Activated T-helper 17 cell treated with anti-CD3 and anti-CD28 coated beads, Interleukin-2, amount 50 U/mL, for 72 hours (primary cell): ENCODE measurements around the gene PATJ. TPM values are rescaled to one million over a fixed set of nuclear protein-coding genes. Genes with fewer than 3 reads are reported as not detected.

Experiments used
- ATAC-seq: fragments of 150-1000 bp; cut with Tn5 transposase; replicated peaks from 2 replicates; pipeline ENCODE4 v1.10.0; 2021; ENCODE audit warnings: mild to moderate bottlenecking, moderate library complexity
- H3K27ac Mint-ChIP-seq: one replicate; pipeline ENCODE4 v1.8.0; 2022; ENCODE audit warnings: mixed read lengths
- H3K27me3 Mint-ChIP-seq: one replicate; pipeline ENCODE4 v1.8.0; 2022; ENCODE audit warnings: mixed read lengths
- H3K36me3 Mint-ChIP-seq: one replicate; pipeline ENCODE4 v1.8.0; 2022; ENCODE audit warnings: low read depth, mild to moderate bottlenecking, mixed read lengths
- H3K4me1 Mint-ChIP-seq: one replicate; pipeline ENCODE4 v1.8.0; 2022; ENCODE audit warnings: mixed read lengths
- H3K4me3 Mint-ChIP-seq: one replicate; pipeline ENCODE4 v1.8.0; 2022; ENCODE audit warnings: mild to moderate bottlenecking, mixed read lengths
- H3K9me3 Mint-ChIP-seq: one replicate; pipeline ENCODE4 v1.8.0; 2022; ENCODE audit warnings: mixed read lengths
- total RNA-seq, 2 donors: library from RNA; stranded (reverse); gene quantifications; one replicate each; pipeline ENCODE4 v1.2.3, GENCODE V29; 2022

Gene PATJ
- total RNA-seq, 2 donors from 2014 or later: 15.7 to 30.1 TPM

DNA sequence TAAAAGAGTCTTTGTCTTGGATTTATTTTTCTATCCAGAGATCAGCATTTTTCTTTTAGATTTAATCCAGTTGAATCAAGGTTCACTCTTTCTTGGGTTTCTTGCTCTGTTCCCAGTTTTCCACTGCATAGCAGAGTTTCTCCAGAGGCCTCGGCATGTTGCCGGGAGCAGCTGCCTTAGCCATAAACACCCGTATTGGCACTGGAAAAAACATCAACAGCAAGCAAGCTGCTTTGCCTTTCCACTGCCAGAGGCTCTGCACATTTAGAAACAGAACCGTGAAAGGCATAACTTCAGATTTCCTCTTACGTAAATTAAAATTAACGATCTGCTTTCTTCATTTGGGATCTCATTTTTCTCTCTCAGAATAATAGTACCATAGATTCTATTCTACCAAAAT is 270.6 kb downstream of the PATJ start:
- H3K27me3 Mint-ChIP-seq: no peaks in the 10 kb centered on the region
- no peaks in the 10 kb centered on the region for H3K4me1 Mint-ChIP-seq
- H3K9me3 Mint-ChIP-seq: no peaks in the 10 kb centered on the region
- ATAC-seq: no peak
- H3K36me3 Mint-ChIP-seq: peaks cover 1% of the 10 kb centered on the region
- no peak overlapping the region for H3K27ac Mint-ChIP-seq
- no peak overlapping the region for H3K4me3 Mint-ChIP-seq

DNA sequence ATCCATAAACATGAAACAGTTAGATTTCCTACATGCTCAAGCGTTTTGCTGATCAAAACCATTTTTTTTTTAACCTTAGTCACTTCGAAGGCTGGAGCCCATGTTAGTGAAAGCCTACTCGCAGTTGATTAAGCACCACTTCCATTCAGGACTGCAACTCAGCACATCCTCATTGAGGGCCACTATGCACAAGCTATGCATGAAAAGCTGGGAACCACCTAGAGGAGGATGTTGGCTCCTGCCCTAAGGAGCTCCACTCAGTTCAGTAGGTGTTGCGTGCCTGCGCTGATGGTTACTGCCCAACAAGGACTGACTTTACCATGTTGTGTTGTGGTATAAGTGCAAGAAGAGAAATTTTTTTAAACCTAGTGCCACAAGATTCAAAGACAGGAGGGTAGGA is 271.0 kb downstream of the PATJ start:
- Mint-ChIP-seq H3K36me3 (peaks cover 6% of the 10 kb centered on the region), H3K4me1 (no peaks in the 10 kb centered on the region), H3K4me3 (no peak overlapping the region), H3K27me3 (no peaks in the 10 kb centered on the region), H3K27ac (no peak overlapping the region), H3K9me3 (no peaks in the 10 kb centered on the region)
- no peak for ATAC-seq

DNA sequence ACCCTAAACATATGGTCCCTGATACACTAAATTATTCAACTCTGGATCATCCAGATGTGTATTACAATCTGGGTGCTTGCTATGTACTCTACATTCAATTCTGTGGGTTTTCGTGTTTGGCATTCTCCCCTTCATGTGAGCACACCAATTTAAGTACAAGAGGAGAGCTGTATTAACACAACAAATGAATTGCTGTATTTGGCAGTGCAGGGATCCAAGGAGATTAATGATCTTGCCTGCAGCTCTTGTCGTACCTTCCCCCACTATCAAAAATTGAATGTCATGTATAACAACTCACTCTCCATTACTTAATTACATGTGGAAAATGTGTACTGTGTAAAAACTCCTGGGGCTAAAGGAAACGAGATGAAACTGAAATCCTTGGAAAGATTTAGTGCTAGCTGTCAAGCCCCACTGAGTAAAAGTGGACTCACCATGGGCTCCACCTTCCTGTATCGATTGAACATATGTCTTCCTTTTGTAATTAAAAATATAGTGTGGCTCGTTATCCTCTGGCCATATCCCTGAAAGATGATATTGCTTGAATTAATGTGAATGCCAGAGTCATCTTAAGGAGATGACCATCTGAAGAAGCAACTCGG is 280.2 kb downstream of the PATJ start:
- H3K9me3 Mint-ChIP-seq: no peaks in the 10 kb centered on the region
- no peaks in the 10 kb centered on the region for H3K27me3 Mint-ChIP-seq
- peaks cover 39% of the 10 kb centered on the region for H3K36me3 Mint-ChIP-seq
- ATAC-seq: no peak
- no peak overlapping the region for H3K4me3 Mint-ChIP-seq
- peaks cover 4% of the 10 kb centered on the region for H3K4me1 Mint-ChIP-seq
- H3K27ac Mint-ChIP-seq: no peak overlapping the region

DNA sequence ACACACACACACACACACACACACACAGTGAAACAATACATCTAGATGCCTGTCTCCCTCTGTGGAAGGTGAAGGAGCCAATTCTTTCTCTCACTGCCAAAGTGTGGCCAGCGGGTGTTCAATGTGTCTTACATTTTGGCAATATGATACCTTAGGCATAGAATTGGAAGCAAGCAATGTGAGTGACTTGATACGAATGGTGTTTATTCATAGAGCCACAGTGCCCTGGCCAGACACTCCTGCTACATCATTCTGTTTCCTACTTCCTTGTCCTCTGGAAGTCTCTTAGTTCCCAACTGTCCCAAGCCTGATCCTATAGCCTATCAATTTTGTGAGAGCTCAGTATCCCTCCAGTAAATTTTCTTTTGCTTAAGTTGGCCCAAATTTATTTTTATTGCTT is 282.4 kb downstream of the PATJ start:
- H3K36me3 Mint-ChIP-seq: peaks cover 32% of the 10 kb centered on the region
- ATAC-seq: no peak
- H3K27ac Mint-ChIP-seq: no peak overlapping the region
- H3K9me3 Mint-ChIP-seq: peaks cover 6% of the 10 kb centered on the region
- no peaks in the 10 kb centered on the region for H3K27me3 Mint-ChIP-seq
- no peak overlapping the region for H3K4me3 Mint-ChIP-seq
- H3K4me1 Mint-ChIP-seq: peaks cover 4% of the 10 kb centered on the region

DNA sequence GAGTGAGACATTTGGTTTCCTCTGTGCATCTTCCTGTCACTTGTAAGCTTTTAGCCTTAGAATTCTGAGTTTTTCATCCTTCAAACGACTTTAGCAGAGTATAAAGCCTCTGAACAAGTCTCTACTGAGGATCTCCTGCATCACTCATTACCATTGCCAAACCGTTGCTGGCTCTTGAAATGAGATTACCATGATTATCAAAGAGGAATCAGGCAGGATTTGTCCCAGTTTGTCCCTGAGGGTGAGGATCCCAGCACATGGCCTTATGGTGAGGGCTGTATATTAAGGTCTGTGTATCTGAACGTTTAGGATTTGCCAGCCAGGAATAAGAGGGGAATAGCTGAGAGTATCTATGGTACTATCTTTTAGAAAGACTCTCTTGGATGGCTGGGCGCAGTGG is 282.9 kb downstream of the PATJ start:
- Mint-ChIP-seq H3K4me1 (peaks cover 4% of the 10 kb centered on the region), H3K4me3 (no peak overlapping the region), H3K9me3 (peaks cover 6% of the 10 kb centered on the region), H3K27ac (no peak overlapping the region), H3K36me3 (peaks cover 30% of the 10 kb centered on the region), H3K27me3 (no peaks in the 10 kb centered on the region)
- ATAC-seq: no peak

DNA sequence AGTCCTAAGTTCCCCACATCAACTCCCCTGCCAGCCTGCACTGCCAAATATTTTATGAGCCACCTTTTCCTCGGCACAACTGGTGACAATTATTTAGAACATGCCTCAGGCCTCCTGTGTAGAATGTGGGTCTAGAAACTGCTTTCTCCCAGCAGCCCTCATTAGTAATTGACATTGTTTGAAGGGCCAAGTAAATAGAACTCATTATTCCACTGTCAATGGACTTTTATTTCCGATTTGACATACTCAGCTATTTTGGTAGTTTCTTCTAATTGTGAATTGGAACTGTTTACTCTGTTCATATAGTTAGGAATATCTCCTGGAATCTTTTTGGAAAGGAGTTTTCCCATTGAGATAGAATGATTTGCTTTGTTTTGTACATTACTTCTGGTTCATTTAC is 283.6 kb downstream of the PATJ start:
- H3K4me1 Mint-ChIP-seq: peaks cover 4% of the 10 kb centered on the region
- H3K27ac Mint-ChIP-seq: no peak overlapping the region
- no peak for ATAC-seq
- H3K27me3 Mint-ChIP-seq: no peaks in the 10 kb centered on the region
- H3K9me3 Mint-ChIP-seq: peaks cover 6% of the 10 kb centered on the region
- H3K4me3 Mint-ChIP-seq: no peak overlapping the region
- peaks cover 30% of the 10 kb centered on the region for H3K36me3 Mint-ChIP-seq

DNA sequence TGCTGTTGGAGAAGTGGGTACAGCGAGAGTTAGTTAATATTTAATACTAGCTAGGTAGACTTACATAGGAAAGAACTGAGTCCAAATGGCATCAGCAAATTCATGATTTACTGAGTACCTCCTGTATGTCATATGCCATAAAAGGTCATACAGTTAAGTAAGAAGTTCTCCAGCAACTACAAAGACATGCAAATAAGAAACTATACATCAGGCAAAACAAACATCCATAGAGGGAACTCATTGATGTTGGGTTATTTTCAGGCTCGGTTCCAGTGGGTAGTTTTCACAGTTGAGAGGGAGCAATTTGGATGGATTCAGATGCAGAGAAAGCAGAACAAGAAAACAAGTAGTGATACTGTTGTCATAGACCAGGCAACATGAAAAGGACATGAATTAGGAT is 287.4 kb downstream of the PATJ start:
- ATAC-seq: no peak
- Mint-ChIP-seq H3K4me1 (peaks cover 4% of the 10 kb centered on the region), H3K4me3 (no peak overlapping the region), H3K27me3 (no peaks in the 10 kb centered on the region), H3K27ac (no peak overlapping the region), H3K36me3 (peaks cover 33% of the 10 kb centered on the region), H3K9me3 (peaks cover 6% of the 10 kb centered on the region)

DNA sequence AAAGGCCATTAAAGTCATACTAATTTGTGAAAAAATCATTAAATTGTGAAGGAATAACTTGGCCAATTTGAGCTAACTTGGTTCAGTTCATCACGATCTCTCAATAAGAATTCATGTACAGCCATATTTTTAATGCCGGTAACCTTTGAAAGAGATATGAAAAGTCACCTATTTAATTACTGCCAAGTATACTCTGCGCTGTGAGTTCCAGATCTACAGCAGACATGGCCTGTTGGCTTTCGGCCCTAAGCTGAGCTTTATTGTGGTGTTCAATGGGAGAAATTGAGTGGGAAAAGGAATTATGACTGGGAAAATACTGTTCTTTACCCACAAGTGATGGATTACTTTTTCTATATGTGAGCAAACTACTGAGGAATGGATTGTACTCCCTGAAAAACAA is 292.5 kb downstream of the PATJ start:
- Mint-ChIP-seq H3K27me3 (no peaks in the 10 kb centered on the region), H3K27ac (no peak overlapping the region), H3K36me3 (peaks cover 8% of the 10 kb centered on the region), H3K4me3 (no peak overlapping the region), H3K4me1 (peaks cover 9% of the 10 kb centered on the region), H3K9me3 (no peaks in the 10 kb centered on the region)
- no peak for ATAC-seq

DNA sequence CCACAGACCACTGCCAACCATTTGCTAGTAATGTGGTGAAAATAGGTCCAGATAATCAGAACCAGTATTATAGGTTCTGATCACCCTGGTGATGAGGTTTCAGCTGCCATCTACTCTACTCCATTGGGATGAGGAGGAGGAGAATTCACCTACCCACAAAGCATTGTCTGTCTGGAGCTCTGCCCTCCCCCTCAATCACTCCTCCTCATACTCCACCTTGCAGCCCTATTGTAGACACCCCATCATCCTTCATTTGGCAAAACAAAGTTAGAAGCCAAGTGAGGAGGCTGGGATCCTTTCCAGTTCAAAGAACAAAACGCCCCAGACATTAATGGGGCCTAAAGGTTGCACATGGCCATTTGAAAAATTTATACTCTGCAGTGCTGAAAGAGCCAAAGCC is 295.0 kb downstream of the PATJ start:
- Mint-ChIP-seq H3K9me3 (no peaks in the 10 kb centered on the region), H3K27ac (no peak overlapping the region), H3K4me3 (no peak overlapping the region), H3K4me1 (peaks cover 9% of the 10 kb centered on the region), H3K27me3 (no peaks in the 10 kb centered on the region), H3K36me3 (peaks cover 6% of the 10 kb centered on the region)
- no peak for ATAC-seq

DNA sequence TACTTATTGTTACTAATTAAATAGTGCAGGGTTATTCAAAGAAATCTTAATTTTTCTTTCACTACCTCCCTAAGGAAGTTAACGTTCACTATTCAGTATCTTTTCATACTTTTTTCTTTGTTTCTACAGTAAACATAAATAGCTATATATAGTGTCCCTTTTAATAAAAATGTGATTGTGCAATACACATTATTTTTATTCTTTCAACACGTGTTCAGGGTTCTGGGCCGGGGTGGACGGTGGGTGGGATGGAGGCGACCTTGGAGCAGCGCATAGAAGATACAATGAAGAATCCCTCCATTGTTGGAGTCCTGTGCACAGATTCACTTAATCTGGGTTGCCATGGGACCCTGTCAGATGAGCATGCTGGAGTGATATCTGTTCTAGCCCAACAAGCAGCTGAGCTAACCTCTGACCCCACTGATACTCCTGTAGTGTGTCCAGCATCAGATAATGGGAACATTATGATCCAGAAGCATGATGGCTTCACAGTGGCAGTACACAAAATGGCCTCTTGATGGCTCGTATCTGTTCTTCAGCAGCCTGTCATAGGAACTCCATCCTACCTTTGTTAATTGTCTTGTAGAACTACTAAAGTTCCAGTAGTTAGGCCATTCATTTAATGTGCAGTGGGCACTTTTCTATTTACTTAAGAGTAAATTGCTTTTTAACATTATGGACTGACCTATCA is 296.5 kb downstream of the PATJ start:
- Mint-ChIP-seq H3K27ac (no peak overlapping the region), H3K9me3 (no peaks in the 10 kb centered on the region), H3K4me1 (peaks cover 9% of the 10 kb centered on the region), H3K36me3 (no peaks in the 10 kb centered on the region), H3K4me3 (no peak overlapping the region), H3K27me3 (no peaks in the 10 kb centered on the region)
- no peak for ATAC-seq

DNA sequence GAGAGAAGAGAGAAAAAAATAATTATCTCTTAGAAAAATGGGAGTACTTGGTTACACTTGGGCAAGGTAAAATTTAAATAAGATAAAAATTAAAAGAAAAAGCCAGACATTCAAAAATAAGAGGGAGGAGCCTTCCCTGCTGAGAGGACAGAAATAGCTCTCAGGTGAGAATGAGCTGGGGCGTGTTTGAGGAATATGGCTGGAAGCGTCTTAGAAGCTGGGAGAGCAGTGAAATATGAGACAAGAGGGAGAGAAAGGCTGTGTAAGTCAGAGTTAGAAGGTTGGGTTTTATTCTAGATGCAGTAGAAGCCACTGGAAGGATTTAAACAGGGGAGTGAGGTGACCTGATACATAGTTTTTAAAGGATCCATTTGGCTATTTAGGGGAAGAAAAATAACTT is 298.2 kb downstream of the PATJ start:
- H3K4me3 Mint-ChIP-seq: no peak overlapping the region
- no peaks in the 10 kb centered on the region for H3K27me3 Mint-ChIP-seq
- no peak overlapping the region for H3K27ac Mint-ChIP-seq
- H3K4me1 Mint-ChIP-seq: peaks cover 9% of the 10 kb centered on the region
- H3K36me3 Mint-ChIP-seq: peaks cover 6% of the 10 kb centered on the region
- H3K9me3 Mint-ChIP-seq: no peaks in the 10 kb centered on the region
- ATAC-seq: no peak

DNA sequence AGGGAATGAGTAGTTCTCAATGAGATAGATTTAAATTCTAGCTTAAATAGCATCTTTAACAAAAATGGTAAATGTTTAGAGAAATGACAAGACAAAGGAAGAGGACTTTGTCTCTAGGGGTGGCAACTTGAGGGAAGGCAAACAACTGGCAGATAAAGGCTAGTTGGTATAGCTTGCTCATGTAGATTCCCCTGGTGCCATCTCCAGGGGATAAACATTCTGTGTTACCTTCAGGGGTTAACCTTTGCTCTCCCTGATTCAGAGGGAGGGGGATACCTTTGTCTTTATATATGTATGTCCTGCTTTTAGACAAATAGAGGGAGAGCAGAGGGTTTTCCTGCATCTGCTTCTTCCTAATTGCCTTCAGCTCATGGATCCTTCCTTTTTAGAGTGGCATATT is 298.7 kb downstream of the PATJ start:
- peaks cover 6% of the 10 kb centered on the region for H3K36me3 Mint-ChIP-seq
- no peak overlapping the region for H3K27ac Mint-ChIP-seq
- no peaks in the 10 kb centered on the region for H3K27me3 Mint-ChIP-seq
- no peak for ATAC-seq
- no peak overlapping the region for H3K4me3 Mint-ChIP-seq
- peaks cover 4% of the 10 kb centered on the region for H3K4me1 Mint-ChIP-seq
- H3K9me3 Mint-ChIP-seq: no peaks in the 10 kb centered on the region

DNA sequence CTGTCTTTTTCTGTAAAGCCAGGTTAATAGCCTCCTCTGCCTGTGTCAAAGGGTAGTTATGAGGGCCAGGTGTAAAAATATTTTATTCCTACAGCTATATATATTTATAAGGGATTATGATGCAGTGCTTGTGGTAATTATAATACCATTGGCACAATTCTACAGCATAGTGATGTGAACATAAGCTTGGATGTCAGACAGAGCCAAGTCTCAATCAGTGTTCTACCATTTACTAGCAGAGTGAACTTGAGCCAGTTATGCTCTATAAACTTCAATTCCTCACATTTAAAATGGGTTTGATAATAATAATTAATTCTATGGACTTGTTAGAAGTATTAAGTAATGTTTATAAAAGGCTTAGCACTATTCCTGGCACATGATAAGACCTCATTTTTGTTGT is 300.9 kb downstream of the PATJ start:
- Mint-ChIP-seq H3K9me3 (no peaks in the 10 kb centered on the region), H3K36me3 (peaks cover 13% of the 10 kb centered on the region), H3K27ac (no peak overlapping the region), H3K27me3 (no peaks in the 10 kb centered on the region), H3K4me3 (no peak overlapping the region), H3K4me1 (peaks cover 4% of the 10 kb centered on the region)
- no peak for ATAC-seq

DNA sequence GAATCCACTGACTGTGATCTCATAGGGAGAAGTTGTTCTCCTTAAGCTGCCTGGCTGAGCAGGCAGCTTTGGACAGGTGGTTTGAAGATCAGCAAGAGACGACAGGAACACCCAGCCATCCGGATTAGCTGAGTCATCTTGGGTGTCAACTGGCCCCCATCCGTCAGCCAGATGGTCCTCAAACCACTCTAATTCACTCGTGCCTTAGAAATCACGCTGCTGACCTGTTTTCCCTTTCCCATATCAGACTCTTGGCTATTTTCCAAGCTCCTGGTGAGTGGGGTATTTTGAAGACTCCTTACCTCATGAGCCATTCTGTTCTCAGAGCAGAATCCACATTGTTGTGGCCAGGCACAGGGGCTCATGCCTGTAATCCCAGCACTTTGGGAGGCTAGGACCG is 303.3 kb downstream of the PATJ start:
- Mint-ChIP-seq H3K36me3 (peaks cover 23% of the 10 kb centered on the region), H3K4me3 (no peak overlapping the region), H3K4me1 (peaks cover 4% of the 10 kb centered on the region), H3K9me3 (no peaks in the 10 kb centered on the region), H3K27ac (no peak overlapping the region), H3K27me3 (no peaks in the 10 kb centered on the region)
- no peak for ATAC-seq

DNA sequence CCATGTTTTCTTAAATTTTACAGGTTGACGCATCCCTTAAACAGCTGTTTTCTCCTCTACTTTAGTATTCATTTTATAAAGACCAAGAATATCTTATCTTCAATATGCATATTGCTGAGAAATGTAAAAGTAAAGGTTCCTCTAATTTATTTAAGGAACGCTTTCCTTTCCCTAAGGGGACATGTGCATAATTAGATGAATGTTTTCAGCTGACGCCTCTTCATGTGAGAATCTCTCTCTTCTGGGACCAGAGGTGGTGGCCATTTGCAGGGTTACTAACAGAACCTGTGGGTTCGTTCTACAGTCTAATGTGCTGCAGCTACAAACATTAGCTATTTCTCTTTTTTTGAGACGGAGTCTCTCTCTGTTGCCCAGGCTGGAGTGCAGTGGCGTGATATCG is 304.6 kb downstream of the PATJ start:
- H3K4me1 Mint-ChIP-seq: peaks cover 4% of the 10 kb centered on the region
- H3K4me3 Mint-ChIP-seq: no peak overlapping the region
- peaks cover 32% of the 10 kb centered on the region for H3K36me3 Mint-ChIP-seq
- no peak overlapping the region for H3K27ac Mint-ChIP-seq
- ATAC-seq: no peak
- no peaks in the 10 kb centered on the region for H3K9me3 Mint-ChIP-seq
- no peaks in the 10 kb centered on the region for H3K27me3 Mint-ChIP-seq
